K562 (cell line): ENCODE results near the gene PDZK1IP1. TPM values are rescaled to one million over a fixed set of nuclear protein-coding genes. Genes with fewer than 3 reads are reported as not detected.

ENCODE experiments used
- CEBPG ChIP-seq, 3 experiments: fragments of 200-800 bp in 1 of 3; sonication (Bioruptor generic) in 1 of 3; sonication (generic) in 1 of 3; formaldehyde crosslinking in 1 of 3; IDR thresholded peaks in 2 of 3; conservative IDR thresholded peaks in 1 of 3; 2 replicates each; pipeline versions ENCODE4 v1.6.1 to v1.8.0; 2016 to 2022; ENCODE audit warnings: missing compliant biosample characterization in 2 of 3, missing genetic modification characterization in 2 of 3, mild to moderate bottlenecking in 1 of 3, missing genetic modification reagents in 1 of 3
- FOXJ2 ChIP-seq: fragments of 200-800 bp; sonication (Bioruptor generic); IDR thresholded peaks from 2 replicates; pipeline ENCODE4 v1.6.1; 2016; ENCODE audit warnings: missing genetic modification characterization, missing compliant biosample characterization
- GABPB1 ChIP-seq: sonication (generic); formaldehyde crosslinking; IDR thresholded peaks from 2 replicates; pipeline ENCODE4 v1.8.0; 2022; ENCODE audit warnings: mild to moderate bottlenecking, missing genetic modification reagents
- HDAC8 ChIP-seq: fragments of 450-650 bp; IDR thresholded peaks from 2 replicates; pipeline ENCODE4 v1.6.1; 2016; ENCODE audit warnings: mild to moderate bottlenecking, missing genetic modification characterization, moderate library complexity, missing compliant biosample characterization
- JUND ChIP-seq, 2 experiments: IDR thresholded peaks; 2 replicates in 1 of 2; 3 replicates in 1 of 2; pipeline ENCODE4 v1.6.1; 2011; ENCODE audit warnings: borderline replicate concordance in 2 of 2, low read depth in 2 of 2, low read length in 2 of 2, improper control_type of control experiment in 1 of 2, missing biosample characterization in 1 of 2, missing genetic modification characterization in 1 of 2, missing genetic modification reagents in 1 of 2
- KLF13 ChIP-seq: fragments of 450-650 bp; IDR thresholded peaks from 2 replicates; pipeline ENCODE4 v1.6.1; 2016; ENCODE audit warnings: missing genetic modification characterization, low read depth, mild to moderate bottlenecking, missing compliant biosample characterization, moderate library complexity, borderline replicate concordance
- POLR2G ChIP-seq: fragments of 200-400 bp; formaldehyde crosslinking; IDR thresholded peaks from 2 replicates; pipeline ENCODE4 v1.6.1; 2017; ENCODE audit warnings: low read depth, mild to moderate bottlenecking, antibody characterized with exemption, low read length, moderate library complexity
- SP1 ChIP-seq: sonication (generic); formaldehyde crosslinking; IDR thresholded peaks from 2 replicates; pipeline ENCODE4 v1.8.1; 2022; ENCODE audit warnings: mild to moderate bottlenecking, missing genetic modification reagents
- SREBF1 ChIP-seq: fragments of 150-350 bp; IDR thresholded peaks from 2 replicates; pipeline ENCODE4 v1.6.1; 2014; ENCODE audit warnings: antibody characterized with exemption, low read depth, low read length, borderline replicate concordance
- TAF7 ChIP-seq: fragments of 450-650 bp; IDR thresholded peaks from 2 replicates; pipeline ENCODE4 v1.6.1; 2016; ENCODE audit warnings: missing genetic modification characterization, missing compliant biosample characterization
- ZSCAN29 ChIP-seq: fragments of 450-650 bp; IDR thresholded peaks from 2 replicates; pipeline ENCODE4 v1.6.1; 2017
- polyA plus RNA-seq, 8 experiments: library from polyadenylated mRNA; depleted of rRNA in 4 of 8; stranded (reverse) in 5 of 8; unstranded in 3 of 8; fragments of >200 nt; fragmentation: Nextera tagmentation in 2 of 8; fragmentation: Illumina TruSeq in 1 of 8; extraction: Ambion mirVana in 2 of 8; extraction: Trizol in 1 of 8; gene quantifications; 2 replicates each; pipeline versions ENCODE4 v1.2.1 to v1.2.3, GENCODE V29; 2011 to 2014; ENCODE audit warnings: inconsistent platforms in 1 of 8, missing spikeins in 1 of 8
- total RNA-seq, 7 experiments: library from RNA; depleted of rRNA in 6 of 7; stranded (reverse); fragments of >200 nt in 6 of 7; fragmentation: Illumina TruSeq in 2 of 7; extraction: Trizol in 2 of 7; gene quantifications; 2 replicates each; pipeline versions ENCODE4 v1.2.1 to v1.2.3, GENCODE V29; 2011 to 2021; ENCODE audit warnings: low replicate concordance in 1 of 7
- TF ChIP-seq, protein P1 (sequence below): sonication (generic); formaldehyde crosslinking; IDR thresholded peaks from 2 replicates; pipeline ENCODE4 v1.8.0; 2023; ENCODE audit warnings: mild to moderate bottlenecking, missing genetic modification reagents
- TF ChIP-seq, protein P2 (sequence below): fragments of 250-450 bp; sonication (Bioruptor Pico); IDR thresholded peaks from 2 replicates; pipeline ENCODE4 v1.4.0; 2020
- TF ChIP-seq, protein P3 (sequence below): fragments of 450-650 bp; IDR thresholded peaks from 2 replicates; pipeline ENCODE4 v1.6.1; 2016; ENCODE audit warnings: missing biosample characterization, missing genetic modification characterization
- TF ChIP-seq, protein P4 (sequence below): fragments of 450-650 bp; IDR thresholded peaks from 2 replicates; pipeline ENCODE4 v1.6.1; 2016; ENCODE audit warnings: borderline replicate concordance
- TF ChIP-seq, protein P5 (sequence below): fragments of 450-650 bp; IDR thresholded peaks from 2 replicates; pipeline ENCODE4 v1.6.1; 2016; ENCODE audit warnings: low read depth, mild to moderate bottlenecking, moderate library complexity

Gene PDZK1IP1
- total and polyA plus RNA-seq, 9 of the 15 experiments (the other 6 are each of a cell fraction or from before 2014, with no cell fraction given): 0.17 to 0.68 (median 0.53) TPM; not detected in 2

DNA sequence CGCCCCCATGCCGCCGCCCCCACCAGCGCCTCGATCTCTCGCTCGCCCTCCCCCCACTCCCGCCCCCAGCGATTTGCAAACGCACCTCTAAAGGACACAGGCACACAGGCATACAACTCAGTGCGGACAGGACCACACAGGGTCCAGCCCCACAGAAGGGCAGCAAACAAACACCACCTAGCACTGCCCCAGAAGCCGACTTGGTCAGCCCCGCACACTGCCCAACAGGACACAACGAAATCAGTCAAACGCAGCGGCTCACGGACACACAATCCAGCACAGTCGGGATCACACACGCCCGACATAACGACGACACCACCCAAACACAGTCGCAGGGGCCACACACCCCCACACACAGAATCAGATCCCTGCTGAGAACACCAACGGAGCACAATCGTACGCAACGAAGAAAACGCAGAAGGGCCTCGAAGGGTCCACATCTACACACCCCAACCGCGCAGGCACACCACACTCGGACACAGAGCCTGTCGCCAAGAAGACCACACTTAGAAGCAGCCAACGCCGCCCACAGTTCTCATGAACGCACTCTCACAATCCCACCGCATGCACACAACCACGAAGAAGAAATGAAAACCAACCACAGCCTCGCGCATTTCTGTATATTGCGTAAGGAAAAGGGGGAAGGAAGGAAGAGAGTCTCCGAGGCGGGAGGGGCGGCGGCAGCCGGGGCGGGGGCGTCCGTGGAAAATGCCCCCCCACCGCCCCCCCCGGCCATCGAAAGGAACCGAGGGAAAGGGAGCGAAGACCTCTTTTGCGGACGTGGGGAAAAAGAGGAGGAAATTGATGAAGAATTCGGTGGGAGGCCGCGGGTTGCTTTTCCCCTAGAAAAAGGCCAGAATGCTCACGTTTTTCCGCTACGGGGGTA is 41.7 kb upstream of the PDZK1IP1 start (continued):
- TF ChIP-seq, protein P1, sequence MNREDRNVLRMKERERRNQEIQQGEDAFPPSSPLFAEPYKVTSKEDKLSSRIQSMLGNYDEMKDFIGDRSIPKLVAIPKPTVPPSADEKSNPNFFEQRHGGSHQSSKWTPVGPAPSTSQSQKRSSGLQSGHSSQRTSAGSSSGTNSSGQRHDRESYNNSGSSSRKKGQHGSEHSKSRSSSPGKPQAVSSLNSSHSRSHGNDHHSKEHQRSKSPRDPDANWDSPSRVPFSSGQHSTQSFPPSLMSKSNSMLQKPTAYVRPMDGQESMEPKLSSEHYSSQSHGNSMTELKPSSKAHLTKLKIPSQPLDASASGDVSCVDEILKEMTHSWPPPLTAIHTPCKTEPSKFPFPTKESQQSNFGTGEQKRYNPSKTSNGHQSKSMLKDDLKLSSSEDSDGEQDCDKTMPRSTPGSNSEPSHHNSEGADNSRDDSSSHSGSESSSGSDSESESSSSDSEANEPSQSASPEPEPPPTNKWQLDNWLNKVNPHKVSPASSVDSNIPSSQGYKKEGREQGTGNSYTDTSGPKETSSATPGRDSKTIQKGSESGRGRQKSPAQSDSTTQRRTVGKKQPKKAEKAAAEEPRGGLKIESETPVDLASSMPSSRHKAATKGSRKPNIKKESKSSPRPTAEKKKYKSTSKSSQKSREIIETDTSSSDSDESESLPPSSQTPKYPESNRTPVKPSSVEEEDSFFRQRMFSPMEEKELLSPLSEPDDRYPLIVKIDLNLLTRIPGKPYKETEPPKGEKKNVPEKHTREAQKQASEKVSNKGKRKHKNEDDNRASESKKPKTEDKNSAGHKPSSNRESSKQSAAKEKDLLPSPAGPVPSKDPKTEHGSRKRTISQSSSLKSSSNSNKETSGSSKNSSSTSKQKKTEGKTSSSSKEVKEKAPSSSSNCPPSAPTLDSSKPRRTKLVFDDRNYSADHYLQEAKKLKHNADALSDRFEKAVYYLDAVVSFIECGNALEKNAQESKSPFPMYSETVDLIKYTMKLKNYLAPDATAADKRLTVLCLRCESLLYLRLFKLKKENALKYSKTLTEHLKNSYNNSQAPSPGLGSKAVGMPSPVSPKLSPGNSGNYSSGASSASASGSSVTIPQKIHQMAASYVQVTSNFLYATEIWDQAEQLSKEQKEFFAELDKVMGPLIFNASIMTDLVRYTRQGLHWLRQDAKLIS: peak; percentile 89
- TF ChIP-seq SP1 (CRISPR knock-in tag) (peak; percentile 55; the same call in 1 of the 2 replicates), POLR2G (peak; percentile 89), FOXJ2 (tag) (no peak; the same call in 1 of the 2 replicates), GABPB1 (CRISPR knock-in tag) (no peak; the same call in 1 of the 2 replicates), TAF7 (tag) (peak; percentile 80), ZSCAN29 (no peak; the same call in none of the 2 replicates), SREBF1 (no peak), KLF13 (tag) (no peak), JUND (IDR thresholded peaks at IDR 0.05; ENCODE audit: borderline replicate concordance, low read depth, low read length) (peak; percentile 65; the same call in 1 of the 2 replicates), JUND (tag; IDR thresholded peaks at IDR 0.05; ENCODE audit: borderline replicate concordance, low read depth, low read length) (no peak; the same call in 2 of the 3 replicates), HDAC8 (peak; percentile 56; the same call in 1 of the 2 replicates), CEBPG (CRISPR knock-in tag; IDR thresholded peaks at IDR 0.05) (peak; percentile 99), CEBPG (tag; conservative IDR thresholded peaks at IDR 0.05 in 1 of 2, IDR thresholded peaks at IDR 0.05 in 1 of 2) (peak; percentile 96 to 98)
- TF ChIP-seq, protein P2, sequence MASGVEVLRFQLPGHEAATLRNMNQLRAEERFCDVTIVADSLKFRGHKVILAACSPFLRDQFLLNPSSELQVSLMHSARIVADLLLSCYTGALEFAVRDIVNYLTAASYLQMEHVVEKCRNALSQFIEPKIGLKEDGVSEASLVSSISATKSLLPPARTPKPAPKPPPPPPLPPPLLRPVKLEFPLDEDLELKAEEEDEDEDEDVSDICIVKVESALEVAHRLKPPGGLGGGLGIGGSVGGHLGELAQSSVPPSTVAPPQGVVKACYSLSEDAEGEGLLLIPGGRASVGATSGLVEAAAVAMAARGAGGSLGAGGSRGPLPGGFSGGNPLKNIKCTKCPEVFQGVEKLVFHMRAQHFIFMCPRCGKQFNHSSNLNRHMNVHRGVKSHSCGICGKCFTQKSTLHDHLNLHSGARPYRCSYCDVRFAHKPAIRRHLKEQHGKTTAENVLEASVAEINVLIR (CRISPR knock-in tag): no peak
- TF ChIP-seq, protein P3, sequence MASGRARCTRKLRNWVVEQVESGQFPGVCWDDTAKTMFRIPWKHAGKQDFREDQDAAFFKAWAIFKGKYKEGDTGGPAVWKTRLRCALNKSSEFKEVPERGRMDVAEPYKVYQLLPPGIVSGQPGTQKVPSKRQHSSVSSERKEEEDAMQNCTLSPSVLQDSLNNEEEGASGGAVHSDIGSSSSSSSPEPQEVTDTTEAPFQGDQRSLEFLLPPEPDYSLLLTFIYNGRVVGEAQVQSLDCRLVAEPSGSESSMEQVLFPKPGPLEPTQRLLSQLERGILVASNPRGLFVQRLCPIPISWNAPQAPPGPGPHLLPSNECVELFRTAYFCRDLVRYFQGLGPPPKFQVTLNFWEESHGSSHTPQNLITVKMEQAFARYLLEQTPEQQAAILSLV: peak; percentile 81
- TF ChIP-seq, protein P4, sequence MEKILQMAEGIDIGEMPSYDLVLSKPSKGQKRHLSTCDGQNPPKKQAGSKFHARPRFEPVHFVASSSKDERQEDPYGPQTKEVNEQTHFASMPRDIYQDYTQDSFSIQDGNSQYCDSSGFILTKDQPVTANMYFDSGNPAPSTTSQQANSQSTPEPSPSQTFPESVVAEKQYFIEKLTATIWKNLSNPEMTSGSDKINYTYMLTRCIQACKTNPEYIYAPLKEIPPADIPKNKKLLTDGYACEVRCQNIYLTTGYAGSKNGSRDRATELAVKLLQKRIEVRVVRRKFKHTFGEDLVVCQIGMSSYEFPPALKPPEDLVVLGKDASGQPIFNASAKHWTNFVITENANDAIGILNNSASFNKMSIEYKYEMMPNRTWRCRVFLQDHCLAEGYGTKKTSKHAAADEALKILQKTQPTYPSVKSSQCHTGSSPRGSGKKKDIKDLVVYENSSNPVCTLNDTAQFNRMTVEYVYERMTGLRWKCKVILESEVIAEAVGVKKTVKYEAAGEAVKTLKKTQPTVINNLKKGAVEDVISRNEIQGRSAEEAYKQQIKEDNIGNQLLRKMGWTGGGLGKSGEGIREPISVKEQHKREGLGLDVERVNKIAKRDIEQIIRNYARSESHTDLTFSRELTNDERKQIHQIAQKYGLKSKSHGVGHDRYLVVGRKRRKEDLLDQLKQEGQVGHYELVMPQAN: peak; percentile 88
- TF ChIP-seq, protein P5, sequence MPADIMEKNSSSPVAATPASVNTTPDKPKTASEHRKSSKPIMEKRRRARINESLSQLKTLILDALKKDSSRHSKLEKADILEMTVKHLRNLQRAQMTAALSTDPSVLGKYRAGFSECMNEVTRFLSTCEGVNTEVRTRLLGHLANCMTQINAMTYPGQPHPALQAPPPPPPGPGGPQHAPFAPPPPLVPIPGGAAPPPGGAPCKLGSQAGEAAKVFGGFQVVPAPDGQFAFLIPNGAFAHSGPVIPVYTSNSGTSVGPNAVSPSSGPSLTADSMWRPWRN: peak; percentile 46
